GM19438 (cell line): ENCODE data around the gene HNRNPH2.

Experiments
- ATAC-seq: cut with Tn5 transposase; IDR thresholded peaks from one replicate; pipeline ENCODE4 v1.9.1; 2021; ENCODE audit warnings: low read depth; ENCODE audit not compliant: unreplicated experiment

The HNRNPH2 gene

GRCh38 chrX:101407748-101408531 lies at the start of gene HNRNPH2, which contains the start of gene GLA:
TSS of gene HNRNPH2 (plus strand) at chrX:101408222. CDS start at chrX:101411989, 3,767 bp downstream.
TSS of gene GLA (minus strand) at chrX:101407925. CDS start at chrX:101407903, 22 bp downstream.
- peak; percentile 88 for ATAC-seq

- ATAC-seq, result no peak
Measured at GRCh38 chrX:101359966-101360365, 48.1 kb upstream of the HNRNPH2 start.

- no peak for ATAC-seq
Measured at GRCh38 chrX:101360390-101360789, 47.6 kb upstream of the HNRNPH2 start.

- no peak for ATAC-seq
Measured at GRCh38 chrX:101362116-101362515, 45.9 kb upstream of the HNRNPH2 start.

GRCh38 chrX:101362757-101363156 lies 45.3 kb upstream of the HNRNPH2 start:
- no peak for ATAC-seq

- no peak for ATAC-seq
Measured at GRCh38 chrX:101365301-101365795, 42.7 kb upstream of the HNRNPH2 start.

GRCh38 chrX:101368800-101369199 lies 39.2 kb upstream of the HNRNPH2 start:
- ATAC-seq, result no peak

- no peak for ATAC-seq
Measured at GRCh38 chrX:101369687-101370086, 38.3 kb upstream of the HNRNPH2 start.

GRCh38 chrX:101370888-101371504 lies 37.0 kb upstream of the HNRNPH2 start:
- peak; percentile 66 for ATAC-seq

- no peak for ATAC-seq
Measured at GRCh38 chrX:101377547-101377946, 30.5 kb upstream of the HNRNPH2 start.

GRCh38 chrX:101383679-101384205 lies 24.3 kb upstream of the HNRNPH2 start:
- ATAC-seq, result peak; percentile 63

GRCh38 chrX:101385026-101385684 lies 22.9 kb upstream of the HNRNPH2 start:
- peak; percentile 5 for ATAC-seq

- peak; percentile 61 for ATAC-seq
Measured at GRCh38 chrX:101385795-101386541, 22.1 kb upstream of the HNRNPH2 start, which contains the start of gene BTK. TSS of gene BTK (minus strand) at chrX:101386191. CDS start at chrX:101375284, 10,907 bp downstream.

GRCh38 chrX:101386542-101386885 lies 21.5 kb upstream of the HNRNPH2 start:
- ATAC-seq, result no peak

GRCh38 chrX:101388604-101389003 lies 19.4 kb upstream of the HNRNPH2 start:
- no peak for ATAC-seq

GRCh38 chrX:101390664-101391525 lies 17.1 kb upstream of the HNRNPH2 start, which contains the start of gene RPL36A:
TSS of gene RPL36A (plus strand) at chrX:101391011. CDS start at chrX:101391044, 33 bp downstream.
- peak; percentile 73 for ATAC-seq

- no peak for ATAC-seq
Measured at GRCh38 chrX:101391831-101392230, 16.2 kb upstream of the HNRNPH2 start.

- ATAC-seq, result no peak
Measured at GRCh38 chrX:101393530-101394305, 14.3 kb upstream of the HNRNPH2 start.
